ENCODE measurements around the gene DSN1. TPM values are rescaled to one million over a fixed set of nuclear protein-coding genes. Genes with fewer than 3 reads are reported as not detected.

The DSN1 gene
- polyA plus RNA-seq, 1 of the 3 experiments (the other 2 are of a cell fraction) = 7.3 TPM

GRCh38 chr20:36758276-36758675, 15.3 kb downstream of the DSN1 start:
- Histone ChIP-seq H3K36me3 (replicated peaks in 1 of 2; ENCODE audit: control insufficient read depth in 1 of 2, insufficient read depth in 2 of 2, low read length in 1 of 2) (peaks cover 4 to 33% of the 10 kb centered on the region in 2 experiments), H3K4me3 (ENCODE audit: low read depth in 2 of 2, low read length in 1 of 2) (no peak overlapping the region), H3K4me1 (ENCODE audit: control insufficient read depth in 1 of 2, insufficient read depth in 2 of 2, low read depth in 1 of 2, low read length in 1 of 2) (no peaks in the 10 kb centered on the region), H3K9me3 (no peaks in the 10 kb centered on the region), H2AFZ (ENCODE audit: low read depth) (no peak overlapping the region), H3K9ac (no peak overlapping the region), H3K27ac (ENCODE audit: low read depth in 2 of 2, low read length in 1 of 2) (no peak overlapping the region), H3F3A (replicated peaks; ENCODE audit: insufficient read depth) (peaks cover 22% of the 10 kb centered on the region), H3K27me3 (ENCODE audit: insufficient read depth) (no peaks in the 10 kb centered on the region), H3K9me2 (no peaks in the 10 kb centered on the region), H3K4me2 (no peak overlapping the region), H3K79me2 (ENCODE audit: insufficient read depth) (no peaks in the 10 kb centered on the region), H4K20me1 (ENCODE audit: insufficient read depth) (no peaks in the 10 kb centered on the region)
- no peak for DNase-seq
- TF ChIP-seq, protein P1, sequence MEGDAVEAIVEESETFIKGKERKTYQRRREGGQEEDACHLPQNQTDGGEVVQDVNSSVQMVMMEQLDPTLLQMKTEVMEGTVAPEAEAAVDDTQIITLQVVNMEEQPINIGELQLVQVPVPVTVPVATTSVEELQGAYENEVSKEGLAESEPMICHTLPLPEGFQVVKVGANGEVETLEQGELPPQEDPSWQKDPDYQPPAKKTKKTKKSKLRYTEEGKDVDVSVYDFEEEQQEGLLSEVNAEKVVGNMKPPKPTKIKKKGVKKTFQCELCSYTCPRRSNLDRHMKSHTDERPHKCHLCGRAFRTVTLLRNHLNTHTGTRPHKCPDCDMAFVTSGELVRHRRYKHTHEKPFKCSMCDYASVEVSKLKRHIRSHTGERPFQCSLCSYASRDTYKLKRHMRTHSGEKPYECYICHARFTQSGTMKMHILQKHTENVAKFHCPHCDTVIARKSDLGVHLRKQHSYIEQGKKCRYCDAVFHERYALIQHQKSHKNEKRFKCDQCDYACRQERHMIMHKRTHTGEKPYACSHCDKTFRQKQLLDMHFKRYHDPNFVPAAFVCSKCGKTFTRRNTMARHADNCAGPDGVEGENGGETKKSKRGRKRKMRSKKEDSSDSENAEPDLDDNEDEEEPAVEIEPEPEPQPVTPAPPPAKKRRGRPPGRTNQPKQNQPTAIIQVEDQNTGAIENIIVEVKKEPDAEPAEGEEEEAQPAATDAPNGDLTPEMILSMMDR (IDR thresholded peaks at IDR 0.05) = no peak
- TF ChIP-seq REST (IDR thresholded peaks at IDR 0.05; ENCODE audit: low read depth, low read length) (no peak), FOXM1 (IDR thresholded peaks at IDR 0.05; ENCODE audit: low read depth) (no peak), RXRA (IDR thresholded peaks at IDR 0.05; ENCODE audit: borderline replicate concordance, low read depth) (no peak), GABPA (IDR thresholded peaks at IDR 0.05; ENCODE audit: low read depth) (no peak), USF2 (IDR thresholded peaks at IDR 0.05; ENCODE audit: borderline replicate concordance, low read depth, low read length) (no peak), TCF12 (IDR thresholded peaks at IDR 0.05) (no peak)
- TF ChIP-seq, protein P2, sequence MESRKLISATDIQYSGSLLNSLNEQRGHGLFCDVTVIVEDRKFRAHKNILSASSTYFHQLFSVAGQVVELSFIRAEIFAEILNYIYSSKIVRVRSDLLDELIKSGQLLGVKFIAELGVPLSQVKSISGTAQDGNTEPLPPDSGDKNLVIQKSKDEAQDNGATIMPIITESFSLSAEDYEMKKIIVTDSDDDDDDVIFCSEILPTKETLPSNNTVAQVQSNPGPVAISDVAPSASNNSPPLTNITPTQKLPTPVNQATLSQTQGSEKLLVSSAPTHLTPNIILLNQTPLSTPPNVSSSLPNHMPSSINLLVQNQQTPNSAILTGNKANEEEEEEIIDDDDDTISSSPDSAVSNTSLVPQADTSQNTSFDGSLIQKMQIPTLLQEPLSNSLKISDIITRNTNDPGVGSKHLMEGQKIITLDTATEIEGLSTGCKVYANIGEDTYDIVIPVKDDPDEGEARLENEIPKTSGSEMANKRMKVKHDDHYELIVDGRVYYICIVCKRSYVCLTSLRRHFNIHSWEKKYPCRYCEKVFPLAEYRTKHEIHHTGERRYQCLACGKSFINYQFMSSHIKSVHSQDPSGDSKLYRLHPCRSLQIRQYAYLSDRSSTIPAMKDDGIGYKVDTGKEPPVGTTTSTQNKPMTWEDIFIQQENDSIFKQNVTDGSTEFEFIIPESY (IDR thresholded peaks at IDR 0.05; ENCODE audit: borderline replicate concordance, low read depth) = no peak
- TF ChIP-seq, protein P3, sequence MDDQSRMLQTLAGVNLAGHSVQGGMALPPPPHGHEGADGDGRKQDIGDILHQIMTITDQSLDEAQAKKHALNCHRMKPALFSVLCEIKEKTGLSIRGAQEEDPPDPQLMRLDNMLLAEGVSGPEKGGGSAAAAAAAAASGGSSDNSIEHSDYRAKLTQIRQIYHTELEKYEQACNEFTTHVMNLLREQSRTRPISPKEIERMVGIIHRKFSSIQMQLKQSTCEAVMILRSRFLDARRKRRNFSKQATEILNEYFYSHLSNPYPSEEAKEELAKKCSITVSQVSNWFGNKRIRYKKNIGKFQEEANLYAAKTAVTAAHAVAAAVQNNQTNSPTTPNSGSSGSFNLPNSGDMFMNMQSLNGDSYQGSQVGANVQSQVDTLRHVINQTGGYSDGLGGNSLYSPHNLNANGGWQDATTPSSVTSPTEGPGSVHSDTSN (IDR thresholded peaks at IDR 0.05) = no peak
- 97% methylated on average over 1 of the region's 1 CpG for WGBS (ENCODE audit: low lambda C conversion rate)
- ChIA-PET CTCF (interaction anchor here (0.6 to 1.0 kb wide), 3 partner anchors 12 to 50 kb away, joined by 3 read pairs; no protein-coding TSS in a partner anchor), POLR2A (no interaction called here)
